ENCODE results near the gene FHIP1B.

FHIP1B gene

GRCh38 chr11:6238902-6239301 is 4.5 kb upstream of the FHIP1B start, which contains the start of gene CNGA4:
Gene CNGA4, plus strand, starts transcription at chr11:6239089. Its CDS starts 118 bp downstream, at chr11:6239207.
- no peak for DNase-seq

DNA sequence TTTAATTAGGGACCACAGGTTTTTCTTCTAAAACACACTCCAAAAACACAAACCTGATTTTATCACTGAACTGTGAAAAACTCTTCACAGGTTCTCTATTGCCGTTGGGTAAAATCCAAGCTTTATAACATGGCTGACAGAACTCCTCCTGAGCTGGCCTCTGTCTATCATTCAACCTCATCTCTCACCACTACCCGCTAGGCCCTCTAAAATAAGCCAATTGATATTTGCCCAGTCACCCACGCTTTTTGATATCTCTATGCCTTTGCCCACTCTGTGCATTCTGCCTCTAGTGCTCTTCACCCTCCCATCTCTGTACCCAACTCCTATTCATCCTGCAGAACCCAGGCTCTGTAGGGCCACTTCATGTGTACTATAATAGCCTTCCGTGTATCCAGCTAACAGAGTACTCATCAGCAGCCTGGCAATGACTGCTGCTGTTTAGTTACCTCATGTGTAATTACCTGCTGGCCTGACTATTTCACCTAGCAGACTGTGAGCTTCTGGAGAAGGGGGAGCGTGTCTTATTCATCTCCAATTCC is 3.4 kb upstream of the FHIP1B start:
- no peak for DNase-seq

DNA sequence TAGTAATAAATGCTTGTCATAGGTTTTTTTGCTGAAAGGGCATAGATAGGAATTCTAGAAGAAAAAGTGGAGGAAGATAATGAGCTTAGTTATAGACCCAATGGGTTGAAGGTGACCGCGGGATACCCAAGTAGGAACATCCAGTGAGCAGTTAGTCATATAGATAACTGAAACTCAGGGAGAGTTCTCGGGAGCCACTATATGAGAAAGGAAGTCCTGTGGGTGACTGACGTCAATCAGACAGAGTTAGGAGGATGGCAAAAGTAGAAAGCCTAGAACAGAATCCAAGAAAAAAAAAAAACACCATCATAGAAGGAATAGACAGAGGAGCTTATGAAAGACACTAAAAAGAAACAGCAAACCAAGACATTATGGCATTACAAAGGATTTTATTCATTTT is 2.8 kb upstream of the FHIP1B start:
- DNase-seq = no peak

DNA sequence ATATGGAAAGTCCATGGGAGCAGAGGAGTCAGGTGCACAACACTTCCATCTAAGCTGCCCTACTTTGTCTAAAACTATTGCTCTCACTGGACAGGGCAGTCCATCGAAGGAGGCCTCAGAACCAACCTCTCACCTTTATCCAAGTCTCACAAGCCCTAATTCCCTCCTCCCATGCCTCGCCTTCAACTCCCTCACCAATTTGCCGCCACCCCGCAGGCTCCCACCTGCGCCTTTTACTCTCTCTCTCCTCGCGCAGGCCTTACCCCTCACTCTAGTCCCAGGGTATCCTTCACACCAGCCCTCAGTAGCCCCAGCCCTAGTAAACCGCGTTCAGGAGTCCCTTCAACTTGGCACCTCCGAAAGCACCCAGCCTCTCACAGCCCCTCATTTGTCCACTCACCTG is 451 bp downstream of the FHIP1B start:
- no peak for DNase-seq

- DNase-seq = no peak
Observed at GRCh38 chr11:6232899-6233298, 1.5 kb downstream of the FHIP1B start.

DNA sequence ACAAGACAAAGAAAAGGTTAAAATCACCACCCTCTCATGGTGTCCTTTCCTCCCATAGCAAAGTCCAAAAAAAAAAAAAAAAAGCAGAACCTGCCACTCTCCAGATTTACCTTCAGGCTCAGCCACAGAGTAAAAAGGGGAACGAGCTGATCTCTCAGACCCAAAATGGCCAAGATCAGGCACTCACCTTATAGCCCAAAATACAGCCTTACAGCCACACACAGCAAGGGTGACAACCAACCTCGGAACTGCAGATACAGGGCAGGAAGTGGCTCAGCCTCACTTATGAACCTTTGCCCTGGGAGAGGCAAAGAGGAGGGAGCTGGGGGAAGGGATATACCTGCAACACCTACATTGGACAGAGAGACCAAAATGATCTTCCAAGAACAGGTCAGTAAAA is 4.5 kb downstream of the FHIP1B start:
- DNase-seq = no peak

GRCh38 chr11:6228520-6228919 is 5.9 kb downstream of the FHIP1B start:
- DNase-seq = no peak

DNA sequence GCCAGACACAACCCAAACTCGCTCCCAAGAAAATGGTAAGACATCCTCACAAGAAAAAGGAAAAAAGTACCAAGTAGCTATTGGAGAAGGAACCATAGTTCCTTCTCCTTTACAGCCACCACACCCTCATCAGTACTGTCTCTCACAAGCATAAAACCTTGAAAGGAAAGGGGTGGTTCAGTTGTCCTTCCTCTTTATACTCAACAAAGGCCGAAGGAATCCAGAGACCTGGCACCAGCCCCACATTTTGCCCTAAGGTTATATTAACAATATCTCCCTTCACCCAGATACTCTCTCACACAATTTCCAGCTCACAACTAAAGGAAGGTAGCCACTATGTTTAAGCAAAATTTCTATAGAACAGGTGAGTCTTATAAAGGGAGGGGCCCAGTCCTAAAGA is 8.5 kb downstream of the FHIP1B start:
- no peak for DNase-seq

- DNase-seq = no peak
Observed at GRCh38 chr11:6225024-6225423, 9.4 kb downstream of the FHIP1B start.

GRCh38 chr11:6224421-6224820 is 10.0 kb downstream of the FHIP1B start:
- DNase-seq = no peak

DNA sequence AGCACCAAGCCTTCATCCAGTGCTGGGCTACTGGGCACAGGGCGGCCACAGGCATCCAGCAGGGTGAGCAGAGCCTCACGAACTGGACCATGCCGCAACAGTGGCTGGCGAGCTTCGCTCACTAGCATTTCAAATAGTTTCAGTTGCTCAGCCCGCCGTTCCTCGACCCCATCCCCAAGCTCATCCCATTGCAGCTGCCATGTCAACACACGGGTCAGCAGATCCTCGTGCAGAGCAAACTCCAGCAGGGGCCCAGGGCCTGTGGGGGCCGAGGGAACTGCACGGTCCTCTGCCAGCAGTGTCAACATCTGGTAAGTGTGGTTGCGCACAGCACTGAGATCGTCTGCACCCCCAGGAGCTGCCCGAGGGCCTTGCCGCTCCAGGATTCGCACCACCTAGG is 10.6 kb downstream of the FHIP1B start:
- no peak for DNase-seq

DNA sequence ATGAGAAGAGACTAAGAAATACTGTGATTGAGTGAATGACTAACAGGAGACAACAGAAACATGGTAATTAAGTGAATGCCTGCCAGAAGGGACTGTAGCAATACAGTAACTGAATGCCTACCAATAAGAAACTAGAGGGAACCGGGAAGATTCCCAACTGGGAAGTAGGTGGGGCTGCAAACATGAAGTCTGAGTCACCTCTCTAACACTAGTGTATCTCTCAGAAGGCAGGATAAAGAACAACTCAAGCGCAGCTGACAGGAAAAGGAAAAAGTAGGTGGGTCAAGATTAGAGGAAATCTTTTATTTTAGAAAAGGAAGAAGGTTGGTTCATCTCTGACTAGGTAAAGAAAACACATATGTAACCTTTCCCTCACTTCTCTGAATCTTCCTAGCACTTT is 15.1 kb downstream of the FHIP1B start:
- DNase-seq = peak; percentile 87

DNA sequence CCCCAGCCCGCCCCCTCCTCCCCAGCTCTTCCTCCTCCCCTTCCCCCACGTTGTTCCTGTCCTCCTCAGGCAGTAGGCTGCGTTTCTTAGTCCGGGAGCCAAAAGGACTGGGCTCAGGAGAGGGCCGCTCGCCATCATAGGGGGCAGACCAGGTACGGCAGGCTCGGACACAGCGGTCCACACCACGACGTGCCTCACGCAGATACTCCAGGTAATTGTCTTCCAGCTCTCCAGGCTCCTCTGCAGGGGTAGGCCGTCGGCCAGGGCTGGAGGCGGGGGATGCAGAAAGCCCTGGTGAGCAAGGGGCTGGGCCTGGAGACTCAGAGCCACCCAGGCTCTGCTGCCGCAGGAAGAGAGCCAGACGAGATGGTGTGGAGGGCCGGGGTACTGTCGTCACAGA is 16.7 kb downstream of the FHIP1B start:
- no peak for DNase-seq

DNA sequence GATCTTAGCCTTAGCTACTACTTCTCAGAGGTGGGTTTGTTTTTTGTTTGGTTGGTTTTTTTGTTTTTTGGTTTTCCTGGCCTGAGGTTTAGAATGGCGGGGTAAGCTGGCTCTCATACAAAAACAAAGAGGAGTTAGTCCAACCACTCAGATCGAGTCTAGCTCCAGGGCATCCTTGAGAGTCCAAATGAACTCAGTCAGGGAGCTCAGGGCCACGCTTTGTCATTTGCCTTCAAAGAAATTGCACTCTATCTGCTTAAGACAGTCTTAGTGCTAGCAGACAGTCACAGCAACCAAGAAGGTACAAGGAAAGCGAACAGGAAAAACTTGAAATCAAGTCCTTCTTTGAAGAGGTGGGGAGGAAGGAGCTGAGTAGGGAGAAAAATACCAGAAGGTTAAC is 17.9 kb downstream of the FHIP1B start:
- no peak for DNase-seq

GRCh38 chr11:6214530-6214929 is 19.9 kb downstream of the FHIP1B start:
- no peak for DNase-seq

- DNase-seq = no peak
Observed at GRCh38 chr11:6210274-6210955, 24.0 kb downstream of the FHIP1B start.

DNA sequence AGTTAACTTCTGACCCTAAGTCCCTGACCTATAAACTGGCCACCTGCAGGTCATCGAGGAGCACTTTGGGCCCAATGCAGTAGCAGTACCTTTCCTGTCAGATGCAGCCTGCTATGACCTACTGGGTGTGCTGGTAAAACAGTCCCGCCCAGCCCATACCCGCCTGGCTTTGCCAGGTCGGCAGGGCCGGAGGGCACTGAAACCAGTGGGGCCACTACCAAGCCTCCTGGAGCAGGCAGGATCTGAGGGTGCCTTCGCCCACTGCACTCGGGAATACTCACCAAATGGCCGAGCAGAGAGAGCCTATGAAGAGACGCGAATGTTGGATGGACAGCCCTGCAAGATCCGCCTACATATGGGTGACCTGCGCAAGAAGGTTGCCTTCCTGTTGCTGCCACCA is 24.6 kb downstream of the FHIP1B start:
- no peak for DNase-seq

DNA sequence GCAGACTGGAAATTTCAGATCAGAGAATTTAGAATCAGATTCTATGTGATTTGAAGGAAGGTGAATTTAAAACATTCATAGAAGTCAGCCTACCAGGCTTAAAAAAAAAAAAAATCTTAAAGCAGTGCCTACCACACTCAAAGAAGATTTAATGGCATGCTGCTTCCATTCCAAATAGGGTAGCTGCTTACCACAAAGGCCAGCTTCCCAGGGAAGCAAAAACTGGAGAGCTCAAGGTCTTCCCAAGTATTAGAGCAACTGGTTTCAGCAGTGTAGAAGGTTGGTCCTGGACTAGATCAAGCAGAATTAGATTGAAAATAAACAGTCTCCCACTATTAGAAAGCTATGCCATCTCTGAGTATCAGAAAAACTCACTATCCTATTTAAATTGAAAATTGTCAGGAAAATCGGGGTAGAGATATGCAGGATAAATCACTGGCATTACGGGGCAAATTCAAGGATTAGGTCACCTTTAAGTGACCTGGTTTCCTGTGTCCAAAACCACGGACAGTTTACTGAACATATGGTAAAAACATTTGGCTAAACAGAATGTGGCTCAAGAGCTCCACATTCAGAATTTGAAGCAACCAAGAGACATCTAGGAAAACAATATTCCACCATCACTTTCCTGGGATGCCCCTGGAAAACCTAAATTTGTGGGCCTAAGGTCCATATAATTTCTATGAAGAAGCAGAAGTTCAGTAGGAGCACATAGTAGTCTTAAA is 27.8 kb downstream of the FHIP1B start:
- DNase-seq = no peak

GRCh38 chr11:6205366-6205765 is 29.1 kb downstream of the FHIP1B start, which contains the start of gene C11orf42:
Gene C11orf42, plus strand, starts transcription at chr11:6205557. Its CDS starts 59 bp downstream, at chr11:6205616.
- no peak for DNase-seq

GRCh38 chr11:6204706-6205105 is 29.7 kb downstream of the FHIP1B start:
- DNase-seq = no peak

GRCh38 chr11:6203327-6203726 is 31.1 kb downstream of the FHIP1B start:
- DNase-seq = no peak

GRCh38 chr11:6202041-6202440 is 32.4 kb downstream of the FHIP1B start:
- DNase-seq = no peak

DNA sequence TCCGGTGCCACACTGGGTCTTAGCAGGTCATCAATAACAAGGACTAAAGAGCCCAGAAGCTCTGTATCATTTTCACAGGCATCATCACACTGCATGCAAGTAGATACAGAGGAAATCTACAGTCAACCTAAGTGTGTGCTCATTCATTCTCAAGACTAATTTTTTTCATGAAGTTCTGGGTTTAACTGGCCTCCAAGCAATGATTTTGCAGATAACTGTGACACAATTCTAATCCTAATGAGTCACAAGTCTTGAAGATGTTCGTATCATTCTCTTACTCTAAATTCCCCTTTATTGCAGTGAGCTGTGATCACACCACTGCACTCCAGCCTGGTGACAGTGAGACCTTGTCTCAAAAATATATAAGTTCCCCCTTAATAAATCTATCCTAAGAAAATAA is 33.0 kb downstream of the FHIP1B start:
- peak; percentile 12 for DNase-seq

GRCh38 chr11:6200975-6201374 is 33.5 kb downstream of the FHIP1B start:
- no peak for DNase-seq
